GM12892 (cell line): Measurements from ENCODE around the gene TMC6.

Experiments
- POLR2A ChIP-seq: IDR thresholded peaks from 2 replicates; pipeline ENCODE4 v1.6.1; 2011; ENCODE audit warnings: low read depth, low read length, control low read depth
- POLR2AphosphoS5 ChIP-seq: IDR thresholded peaks from 2 replicates; pipeline ENCODE4 v1.6.1; 2011; ENCODE audit warnings: low read depth, low read length, control low read depth
- TAF1 ChIP-seq: IDR thresholded peaks from 2 replicates; pipeline ENCODE4 v1.6.1; 2011; ENCODE audit warnings: low read depth, mild to moderate bottlenecking, control low read depth, low read length, borderline replicate concordance

DNA sequence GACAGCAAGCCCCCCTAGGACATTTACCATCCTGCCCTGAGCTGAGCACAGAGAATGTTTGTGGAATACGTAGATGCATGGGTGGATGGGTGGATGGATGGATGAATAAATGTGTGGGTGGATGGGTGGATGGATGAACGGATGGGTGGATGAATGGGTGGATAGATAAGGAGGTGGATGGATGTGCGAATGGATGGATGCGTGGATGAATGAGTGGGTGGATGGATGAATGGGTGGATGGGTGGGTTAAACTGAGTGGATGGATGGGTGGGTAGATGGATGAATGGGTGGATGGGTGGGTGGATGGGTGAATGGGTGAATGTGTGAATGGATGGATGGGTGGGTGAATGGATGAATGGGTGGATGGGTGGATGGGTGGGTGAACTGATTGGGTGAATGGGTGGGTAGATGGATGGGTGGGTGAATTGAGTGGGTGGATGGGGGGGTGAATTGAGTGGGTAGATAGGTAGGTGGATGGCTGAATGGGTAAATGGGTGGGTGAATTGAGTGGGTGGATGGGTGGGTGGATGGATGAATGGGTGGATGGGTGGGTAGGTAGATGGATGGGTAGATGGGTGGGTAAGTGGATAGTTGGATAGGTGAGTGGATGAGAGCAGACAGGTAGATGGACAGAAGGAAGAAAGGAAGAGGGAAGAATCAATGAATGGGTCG, 5.2 kb downstream of the TMC6 start:
- TF ChIP-seq POLR2A (no peak), POLR2AphosphoS5 (no peak), TAF1 (no peak)
